ENCODE measurements around the gene TM4SF18.
A peak's percentile ranks its signal among the peaks of the same experiment; 100 is the strongest.

TM4SF18 gene

GRCh38 chr3:149356044-149356592, 22.7 kb upstream of the TM4SF18 start:
- no peak for DNase-seq (ENCODE audit: low read depth)
- H3K4me3 ChIP-seq (ENCODE audit: low read length): no peak overlapping the region
- no peak for TF ChIP-seq CTCF (IDR thresholded peaks at IDR 0.05; ENCODE audit: insufficient read depth, low read depth, low read length, missing control alignments)

- no peak overlapping the region for H3K4me3 ChIP-seq (ENCODE audit: low read length)
- TF ChIP-seq CTCF (IDR thresholded peaks at IDR 0.05; ENCODE audit: insufficient read depth, low read depth, low read length, missing control alignments): no peak
- no peak for DNase-seq (ENCODE audit: low read depth)
Measured at GRCh38 chr3:149353581-149354184, 20.2 kb upstream of the TM4SF18 start.

GRCh38 chr3:149352556-149352955, 19.1 kb upstream of the TM4SF18 start:
- peak; percentile 74 for DNase-seq (ENCODE audit: low read depth)
- no peak overlapping the region for H3K4me3 ChIP-seq (ENCODE audit: low read length)
- peak; percentile 91 for TF ChIP-seq CTCF (IDR thresholded peaks at IDR 0.05; ENCODE audit: insufficient read depth, low read depth, low read length, missing control alignments)

GRCh38 chr3:149343951-149344350, 10.5 kb upstream of the TM4SF18 start:
- peak; percentile 32 for DNase-seq (ENCODE audit: low read depth)
- H3K4me3 ChIP-seq (ENCODE audit: low read length): no peak overlapping the region
- TF ChIP-seq CTCF (IDR thresholded peaks at IDR 0.05; ENCODE audit: insufficient read depth, low read depth, low read length, missing control alignments): no peak

- TF ChIP-seq CTCF (IDR thresholded peaks at IDR 0.05; ENCODE audit: insufficient read depth, low read depth, low read length, missing control alignments): no peak
- DNase-seq (ENCODE audit: low read depth): peak; percentile 85
- no peak overlapping the region for H3K4me3 ChIP-seq (ENCODE audit: low read length)
Measured at GRCh38 chr3:149342413-149343380, 9.3 kb upstream of the TM4SF18 start.

- DNase-seq (ENCODE audit: low read depth): peak; percentile 34
- TF ChIP-seq CTCF (IDR thresholded peaks at IDR 0.05; ENCODE audit: insufficient read depth, low read depth, low read length, missing control alignments): no peak
- H3K4me3 ChIP-seq (ENCODE audit: low read length): no peak overlapping the region
Measured at GRCh38 chr3:149340310-149340933, 7.0 kb upstream of the TM4SF18 start.
